Muscle layer of duodenum (tissue), 2 donors: ENCODE data around the gene CTXND2.
A peak's percentile ranks its signal among the peaks of the same experiment; 100 is the strongest.
"Not testable (repeated sequence)": the region's sequence is repeated elsewhere in the genome, so short reads cannot be mapped to it uniquely, and the experiment has no call there.

Experiments used
- H3K27ac ChIP-seq: one replicate; pipeline ENCODE4 v1.7.0; 2013; ENCODE audit warnings: mild to moderate bottlenecking, low read length
- H3K27me3 ChIP-seq: one replicate; pipeline ENCODE4 v1.7.0; 2013; ENCODE audit warnings: low read depth, mild to moderate bottlenecking, control low read depth, low read length
- H3K36me3 ChIP-seq, 2 donors: one replicate each; pipeline ENCODE4 v1.7.0; 2013; ENCODE audit warnings: low read length in 2 of 2, control low read depth in 1 of 2, mild to moderate bottlenecking in 1 of 2; ENCODE audit not compliant: insufficient read depth in 2 of 2, control insufficient read depth in 1 of 2
- H3K4me1 ChIP-seq, 2 donors: one replicate each; pipeline ENCODE4 v1.7.0; 2013; ENCODE audit warnings: low read length in 2 of 2, mild to moderate bottlenecking in 2 of 2, control low read depth in 1 of 2, moderate library complexity in 1 of 2; ENCODE audit not compliant: insufficient read depth in 2 of 2, control insufficient read depth in 1 of 2
- H3K4me3 ChIP-seq, 2 donors: one replicate each; pipeline ENCODE4 v1.7.0; 2013; ENCODE audit warnings: low read length in 2 of 2, low read depth in 1 of 2, mild to moderate bottlenecking in 1 of 2
- H3K9me3 ChIP-seq, 2 donors: one replicate each; pipeline ENCODE4 v1.7.0; 2013; ENCODE audit warnings: low read length in 2 of 2, control low read depth in 1 of 2, mild to moderate bottlenecking in 1 of 2; ENCODE audit not compliant: control insufficient read depth in 1 of 2
- donor health status: healthy.

Gene CTXND2

GRCh38 chr1:150895618-150896017, 8.7 kb downstream of the CTXND2 start:
- Histone ChIP-seq H3K36me3 (no peaks in the 10 kb centered on the region), H3K4me1 (no peaks in the 10 kb centered on the region), H3K4me3 (no peak overlapping the region), H3K9me3 (no peaks in the 10 kb centered on the region), H3K27me3 (no peaks in the 10 kb centered on the region), H3K27ac (no peak overlapping the region)

GRCh38 chr1:150899795-150900194, 12.9 kb downstream of the CTXND2 start:
- not testable (repeated sequence) for H3K27ac ChIP-seq, H3K36me3 ChIP-seq, H3K27me3 ChIP-seq, H3K4me3 ChIP-seq, H3K9me3 ChIP-seq, H3K4me1 ChIP-seq

GRCh38 chr1:150902346-150902745, 15.4 kb downstream of the CTXND2 start:
- H3K36me3 ChIP-seq = no peaks in the 10 kb centered on the region
- H3K27me3 ChIP-seq = no peaks in the 10 kb centered on the region
- no peaks in the 10 kb centered on the region for H3K9me3 ChIP-seq
- no peak overlapping the region for H3K27ac ChIP-seq
- H3K4me3 ChIP-seq = no peak overlapping the region
- H3K4me1 ChIP-seq = no peaks in the 10 kb centered on the region

- Histone ChIP-seq H3K27me3 (no peaks in the 10 kb centered on the region), H3K4me1 (no peaks in the 10 kb centered on the region), H3K27ac (no peak overlapping the region), H3K4me3 (no peak overlapping the region), H3K9me3 (no peaks in the 10 kb centered on the region), H3K36me3 (no peaks in the 10 kb centered on the region)
These were observed 15.8 kb downstream of the CTXND2 start for GRCh38 chr1:150902751-150903150.

GRCh38 chr1:150905301-150905700, 18.4 kb downstream of the CTXND2 start:
- Histone ChIP-seq H3K4me3 (no peak overlapping the region), H3K27ac (no peak overlapping the region), H3K4me1 (no peaks in the 10 kb centered on the region), H3K36me3 (no peaks in the 10 kb centered on the region), H3K27me3 (no peaks in the 10 kb centered on the region), H3K9me3 (no peaks in the 10 kb centered on the region)

GRCh38 chr1:150906329-150906728, 19.4 kb downstream of the CTXND2 start:
- Histone ChIP-seq H3K27ac (no peak overlapping the region), H3K4me3 (no peak overlapping the region), H3K27me3 (no peaks in the 10 kb centered on the region), H3K9me3 (no peaks in the 10 kb centered on the region), H3K4me1 (no peaks in the 10 kb centered on the region), H3K36me3 (no peaks in the 10 kb centered on the region)

GRCh38 chr1:150906813-150907212, 19.9 kb downstream of the CTXND2 start:
- Histone ChIP-seq H3K27me3 (no peaks in the 10 kb centered on the region), H3K4me1 (no peaks in the 10 kb centered on the region), H3K36me3 (no peaks in the 10 kb centered on the region), H3K4me3 (no peak overlapping the region), H3K27ac (no peak overlapping the region), H3K9me3 (no peaks in the 10 kb centered on the region)

- H3K27me3 ChIP-seq = no peaks in the 10 kb centered on the region
These were observed 22.7 kb downstream of the CTXND2 start for GRCh38 chr1:150909585-150910180.

GRCh38 chr1:150912623-150913022, 25.7 kb downstream of the CTXND2 start:
- H3K27me3 ChIP-seq = no peaks in the 10 kb centered on the region
- H3K36me3 ChIP-seq = no peaks in the 10 kb centered on the region
- no peaks in the 10 kb centered on the region for H3K9me3 ChIP-seq
- H3K27ac ChIP-seq = no peak overlapping the region
- H3K4me1 ChIP-seq = no peaks in the 10 kb centered on the region
- H3K4me3 ChIP-seq = no peak overlapping the region

More at GRCh38 chr1:150909585-150910180, 22.7 kb downstream of the CTXND2 start:
- Histone ChIP-seq H3K36me3 (no peaks in the 10 kb centered on the region), H3K27ac (no peak overlapping the region), H3K4me1 (no peaks in the 10 kb centered on the region), H3K4me3 (no peak overlapping the region), H3K9me3 (no peaks in the 10 kb centered on the region)

- Histone ChIP-seq H3K36me3 (no peaks in the 10 kb centered on the region), H3K27ac (no peak overlapping the region), H3K4me3 (no peak overlapping the region), H3K4me1 (no peaks in the 10 kb centered on the region), H3K9me3 (no peaks in the 10 kb centered on the region), H3K27me3 (no peaks in the 10 kb centered on the region)
These were observed 30.5 kb downstream of the CTXND2 start for GRCh38 chr1:150917387-150917786.

GRCh38 chr1:150922519-150922975, 35.6 kb downstream of the CTXND2 start:
- Histone ChIP-seq H3K27ac (no peak overlapping the region), H3K4me1 (peaks cover 5 to 9% of the 10 kb centered on the region in 2 donors), H3K27me3 (no peaks in the 10 kb centered on the region), H3K4me3 (no peak overlapping the region), H3K9me3 (no peaks in the 10 kb centered on the region), H3K36me3 (peaks cover under 1 to 3% of the 10 kb centered on the region in 2 donors)

- H3K27ac ChIP-seq = no peak overlapping the region
- no peaks in the 10 kb centered on the region for H3K9me3 ChIP-seq
- peak overlapping the region; percentile 16 to 77 for H3K4me3 ChIP-seq
- H3K27me3 ChIP-seq = no peaks in the 10 kb centered on the region
- H3K4me1 ChIP-seq = peaks cover 5 to 11% of the 10 kb centered on the region in 2 donors
- peaks cover 14 to 20% of the 10 kb centered on the region in 2 donors for H3K36me3 ChIP-seq
These were observed 38.1 kb downstream of the CTXND2 start for GRCh38 chr1:150925080-150925479.
